SK-N-SH (cell line): ENCODE data around the gene S100A5.

Experiments
- GABPA ChIP-seq: IDR thresholded peaks from 2 replicates; pipeline ENCODE4 v1.4.0; 2012; ENCODE audit warnings: low read depth, mild to moderate bottlenecking
- GATA2 ChIP-seq: sonication (generic); formaldehyde crosslinking; IDR thresholded peaks from 2 replicates; pipeline ENCODE4 v1.5.0; 2020; ENCODE audit warnings: mild to moderate bottlenecking, missing genetic modification reagents
- NFIC ChIP-seq: IDR thresholded peaks from 2 replicates; pipeline ENCODE4 v1.4.0; 2012; ENCODE audit warnings: borderline replicate concordance
- TF ChIP-seq, protein P1 (sequence below): fragments of 200-600 bp; sonication (generic); IDR thresholded peaks from 2 replicates; pipeline ENCODE4 v1.6.1; 2017; ENCODE audit warnings: antibody characterized with exemption, mild to moderate bottlenecking, moderate library complexity

DNA sequence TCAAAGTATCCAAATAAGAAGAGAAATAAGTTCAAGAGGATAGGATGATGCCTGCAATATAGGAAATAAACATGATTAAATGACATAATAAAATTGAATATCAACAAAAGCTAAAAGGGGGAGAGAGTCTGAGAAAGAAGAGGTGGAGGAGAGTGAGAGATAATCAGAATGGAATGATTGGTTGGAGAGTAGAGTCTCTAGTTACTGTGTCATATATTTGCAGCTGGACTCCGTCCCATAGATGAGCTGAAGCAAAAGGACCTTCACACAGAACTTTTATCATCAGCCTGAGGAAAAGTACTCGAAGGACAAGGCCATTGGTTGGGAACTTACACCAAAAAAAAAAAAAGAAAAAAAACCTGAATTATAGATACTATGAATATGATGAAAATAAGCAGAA lies 47.7 kb upstream of the S100A5 start:
- TF ChIP-seq, protein P1, sequence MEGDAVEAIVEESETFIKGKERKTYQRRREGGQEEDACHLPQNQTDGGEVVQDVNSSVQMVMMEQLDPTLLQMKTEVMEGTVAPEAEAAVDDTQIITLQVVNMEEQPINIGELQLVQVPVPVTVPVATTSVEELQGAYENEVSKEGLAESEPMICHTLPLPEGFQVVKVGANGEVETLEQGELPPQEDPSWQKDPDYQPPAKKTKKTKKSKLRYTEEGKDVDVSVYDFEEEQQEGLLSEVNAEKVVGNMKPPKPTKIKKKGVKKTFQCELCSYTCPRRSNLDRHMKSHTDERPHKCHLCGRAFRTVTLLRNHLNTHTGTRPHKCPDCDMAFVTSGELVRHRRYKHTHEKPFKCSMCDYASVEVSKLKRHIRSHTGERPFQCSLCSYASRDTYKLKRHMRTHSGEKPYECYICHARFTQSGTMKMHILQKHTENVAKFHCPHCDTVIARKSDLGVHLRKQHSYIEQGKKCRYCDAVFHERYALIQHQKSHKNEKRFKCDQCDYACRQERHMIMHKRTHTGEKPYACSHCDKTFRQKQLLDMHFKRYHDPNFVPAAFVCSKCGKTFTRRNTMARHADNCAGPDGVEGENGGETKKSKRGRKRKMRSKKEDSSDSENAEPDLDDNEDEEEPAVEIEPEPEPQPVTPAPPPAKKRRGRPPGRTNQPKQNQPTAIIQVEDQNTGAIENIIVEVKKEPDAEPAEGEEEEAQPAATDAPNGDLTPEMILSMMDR: no peak
- TF ChIP-seq NFIC (no peak), GABPA (no peak), GATA2 (CRISPR knock-in tag) (no peak)
